A549 (cell line): ENCODE results near the gene ANKRD33B.

ENCODE experiments used
- CBX8 ChIP-seq: fragments of 200-600 bp; sonication (generic); IDR thresholded peaks from 2 replicates; pipeline ENCODE4 v1.6.1; 2016
- JUN ChIP-seq, 2 experiments: fragments of >200 bp; sonication (Bioruptor Twin); formaldehyde crosslinking; IDR thresholded peaks; 2 replicates in 1 of 2; 3 replicates in 1 of 2; pipeline ENCODE4 v1.6.1; 2016 to 2017
- KDM1A ChIP-seq: fragments of 200-600 bp; sonication (generic); IDR thresholded peaks from 2 replicates; pipeline ENCODE4 v1.6.1; 2016; ENCODE audit warnings: low read depth, mild to moderate bottlenecking
- MAZ ChIP-seq: fragments of 150-350 bp; IDR thresholded peaks from 2 replicates; pipeline ENCODE4 v1.6.1; 2014; ENCODE audit warnings: antibody characterized with exemption, low read depth, low read length, borderline replicate concordance
- POLR2AphosphoS2 ChIP-seq: conservative IDR thresholded peaks from 2 replicates; pipeline ENCODE4 v1.6.1; 2012; ENCODE audit warnings: low read length, improper control_type of control experiment, inconsistent platforms
- RARB ChIP-seq: fragments of 250-450 bp; sonication (Bioruptor Pico); IDR thresholded peaks from 2 replicates; pipeline ENCODE4 v1.8.0; 2021; ENCODE audit warnings: mild to moderate bottlenecking, moderate library complexity
- RFX5 ChIP-seq: fragments of 450-650 bp; IDR thresholded peaks from 2 replicates; pipeline ENCODE4 v1.7.1; 2014; ENCODE audit warnings: antibody characterized with exemption, mild to moderate bottlenecking, moderate library complexity
- RNF2 ChIP-seq: fragments of 200-600 bp; sonication (generic); IDR thresholded peaks from 2 replicates; pipeline ENCODE4 v1.6.1; 2016; ENCODE audit warnings: low read depth, mild to moderate bottlenecking, antibody characterized with exemption, moderate library complexity, borderline replicate concordance
- TFCP2L1 ChIP-seq: fragments of 250-450 bp; sonication (Bioruptor Pico); IDR thresholded peaks from 2 replicates; pipeline ENCODE4 v1.5.0; 2021; ENCODE audit warnings: mild to moderate bottlenecking
- TP53 ChIP-seq: fragments of 250-450 bp; sonication (Bioruptor Pico); IDR thresholded peaks from 2 replicates; pipeline ENCODE4 v1.5.0; 2021; ENCODE audit warnings: mild to moderate bottlenecking, moderate library complexity
- TF ChIP-seq, protein P1 (sequence below): fragments of >200 bp; sonication (Bioruptor Twin); formaldehyde crosslinking; IDR thresholded peaks from 3 replicates; pipeline ENCODE4 v1.5.1; 2016
- TF ChIP-seq, protein P2 (sequence below): fragments of >200 bp; sonication (Bioruptor Twin); formaldehyde crosslinking; IDR thresholded peaks from 3 replicates; pipeline ENCODE4 v1.6.1; 2016
- TF ChIP-seq, protein P3 (sequence below): IDR thresholded peaks from 2 replicates; pipeline ENCODE4 v1.6.1; 2012

DNA sequence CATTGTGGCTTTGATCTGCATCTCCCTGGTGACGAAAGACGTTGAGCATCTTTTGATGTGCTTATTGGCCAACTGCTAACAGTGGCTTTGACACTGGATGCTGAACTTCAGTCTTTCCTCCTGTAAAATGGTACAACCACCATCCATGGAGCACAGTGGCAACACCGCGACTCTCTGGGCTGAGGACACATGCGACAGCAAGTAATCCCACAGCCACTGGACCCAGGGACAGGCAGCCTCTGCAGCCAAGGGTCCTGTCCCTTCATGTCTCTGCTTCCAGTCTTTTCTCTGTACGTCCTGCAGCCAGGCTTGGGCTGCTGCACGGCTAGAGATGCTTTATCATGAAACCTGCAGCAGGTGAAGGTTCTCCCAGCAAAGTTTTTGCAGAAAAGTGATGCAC lies 113.7 kb downstream of the ANKRD33B start:
- TF ChIP-seq RFX5 (no peak), RNF2 (no peak), TFCP2L1 (CRISPR knock-in tag) (no peak), CBX8 (no peak), POLR2AphosphoS2 (no peak), TP53 (CRISPR knock-in tag) (no peak), RARB (CRISPR knock-in tag) (no peak), JUN (IDR thresholded peaks at IDR 0.05) (no peak), MAZ (no peak), KDM1A (no peak)
- TF ChIP-seq, protein P1, sequence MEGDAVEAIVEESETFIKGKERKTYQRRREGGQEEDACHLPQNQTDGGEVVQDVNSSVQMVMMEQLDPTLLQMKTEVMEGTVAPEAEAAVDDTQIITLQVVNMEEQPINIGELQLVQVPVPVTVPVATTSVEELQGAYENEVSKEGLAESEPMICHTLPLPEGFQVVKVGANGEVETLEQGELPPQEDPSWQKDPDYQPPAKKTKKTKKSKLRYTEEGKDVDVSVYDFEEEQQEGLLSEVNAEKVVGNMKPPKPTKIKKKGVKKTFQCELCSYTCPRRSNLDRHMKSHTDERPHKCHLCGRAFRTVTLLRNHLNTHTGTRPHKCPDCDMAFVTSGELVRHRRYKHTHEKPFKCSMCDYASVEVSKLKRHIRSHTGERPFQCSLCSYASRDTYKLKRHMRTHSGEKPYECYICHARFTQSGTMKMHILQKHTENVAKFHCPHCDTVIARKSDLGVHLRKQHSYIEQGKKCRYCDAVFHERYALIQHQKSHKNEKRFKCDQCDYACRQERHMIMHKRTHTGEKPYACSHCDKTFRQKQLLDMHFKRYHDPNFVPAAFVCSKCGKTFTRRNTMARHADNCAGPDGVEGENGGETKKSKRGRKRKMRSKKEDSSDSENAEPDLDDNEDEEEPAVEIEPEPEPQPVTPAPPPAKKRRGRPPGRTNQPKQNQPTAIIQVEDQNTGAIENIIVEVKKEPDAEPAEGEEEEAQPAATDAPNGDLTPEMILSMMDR = no peak
- TF ChIP-seq, protein P2, sequence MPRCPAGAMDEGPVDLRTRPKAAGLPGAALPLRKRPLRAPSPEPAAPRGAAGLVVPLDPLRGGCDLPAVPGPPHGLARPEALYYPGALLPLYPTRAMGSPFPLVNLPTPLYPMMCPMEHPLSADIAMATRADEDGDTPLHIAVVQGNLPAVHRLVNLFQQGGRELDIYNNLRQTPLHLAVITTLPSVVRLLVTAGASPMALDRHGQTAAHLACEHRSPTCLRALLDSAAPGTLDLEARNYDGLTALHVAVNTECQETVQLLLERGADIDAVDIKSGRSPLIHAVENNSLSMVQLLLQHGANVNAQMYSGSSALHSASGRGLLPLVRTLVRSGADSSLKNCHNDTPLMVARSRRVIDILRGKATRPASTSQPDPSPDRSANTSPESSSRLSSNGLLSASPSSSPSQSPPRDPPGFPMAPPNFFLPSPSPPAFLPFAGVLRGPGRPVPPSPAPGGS = no peak
- TF ChIP-seq, protein P3, sequence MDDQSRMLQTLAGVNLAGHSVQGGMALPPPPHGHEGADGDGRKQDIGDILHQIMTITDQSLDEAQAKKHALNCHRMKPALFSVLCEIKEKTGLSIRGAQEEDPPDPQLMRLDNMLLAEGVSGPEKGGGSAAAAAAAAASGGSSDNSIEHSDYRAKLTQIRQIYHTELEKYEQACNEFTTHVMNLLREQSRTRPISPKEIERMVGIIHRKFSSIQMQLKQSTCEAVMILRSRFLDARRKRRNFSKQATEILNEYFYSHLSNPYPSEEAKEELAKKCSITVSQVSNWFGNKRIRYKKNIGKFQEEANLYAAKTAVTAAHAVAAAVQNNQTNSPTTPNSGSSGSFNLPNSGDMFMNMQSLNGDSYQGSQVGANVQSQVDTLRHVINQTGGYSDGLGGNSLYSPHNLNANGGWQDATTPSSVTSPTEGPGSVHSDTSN = no peak
